ENCODE measurements around the gene GUK1.

DNA sequence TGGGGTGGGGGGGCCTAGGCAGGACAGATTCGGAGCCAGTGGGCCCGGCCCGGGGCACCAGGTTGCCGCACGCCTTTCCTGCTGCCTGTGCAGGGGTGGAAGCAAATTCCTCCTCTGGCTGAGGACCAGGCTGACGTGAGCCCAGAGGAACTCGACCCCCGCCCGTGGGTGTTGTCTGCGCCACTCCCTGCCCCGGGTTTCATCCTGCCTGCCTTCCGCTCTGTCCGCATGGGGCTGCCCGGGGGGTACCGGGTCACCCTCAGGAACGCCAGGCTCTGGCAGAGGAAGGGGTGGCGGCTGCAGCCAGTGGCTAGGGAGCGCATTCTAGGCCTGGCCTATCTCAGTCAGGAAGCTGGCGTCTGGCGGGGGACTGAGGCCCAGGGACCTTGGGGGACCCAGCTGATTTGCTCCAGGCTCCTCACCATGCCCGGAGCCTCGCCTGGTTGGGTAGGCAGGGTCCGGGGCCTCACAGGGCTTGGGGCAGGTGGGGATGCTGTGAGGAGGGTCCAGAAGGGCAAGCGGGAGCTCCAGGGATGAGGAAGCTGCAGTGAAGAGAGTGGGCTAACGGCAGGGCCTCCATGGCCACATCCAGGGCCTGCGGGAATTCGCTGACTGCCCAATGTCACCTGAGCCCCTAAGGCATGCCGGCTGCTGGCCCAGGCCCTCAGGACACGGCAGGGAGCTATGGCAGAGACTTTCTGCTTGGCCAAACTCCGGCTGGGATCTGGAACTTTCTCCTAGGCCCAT lies 23.1 kb downstream of the GUK1 start:
- TF ChIP-seq, protein P1, sequence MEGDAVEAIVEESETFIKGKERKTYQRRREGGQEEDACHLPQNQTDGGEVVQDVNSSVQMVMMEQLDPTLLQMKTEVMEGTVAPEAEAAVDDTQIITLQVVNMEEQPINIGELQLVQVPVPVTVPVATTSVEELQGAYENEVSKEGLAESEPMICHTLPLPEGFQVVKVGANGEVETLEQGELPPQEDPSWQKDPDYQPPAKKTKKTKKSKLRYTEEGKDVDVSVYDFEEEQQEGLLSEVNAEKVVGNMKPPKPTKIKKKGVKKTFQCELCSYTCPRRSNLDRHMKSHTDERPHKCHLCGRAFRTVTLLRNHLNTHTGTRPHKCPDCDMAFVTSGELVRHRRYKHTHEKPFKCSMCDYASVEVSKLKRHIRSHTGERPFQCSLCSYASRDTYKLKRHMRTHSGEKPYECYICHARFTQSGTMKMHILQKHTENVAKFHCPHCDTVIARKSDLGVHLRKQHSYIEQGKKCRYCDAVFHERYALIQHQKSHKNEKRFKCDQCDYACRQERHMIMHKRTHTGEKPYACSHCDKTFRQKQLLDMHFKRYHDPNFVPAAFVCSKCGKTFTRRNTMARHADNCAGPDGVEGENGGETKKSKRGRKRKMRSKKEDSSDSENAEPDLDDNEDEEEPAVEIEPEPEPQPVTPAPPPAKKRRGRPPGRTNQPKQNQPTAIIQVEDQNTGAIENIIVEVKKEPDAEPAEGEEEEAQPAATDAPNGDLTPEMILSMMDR (IDR thresholded peaks at IDR 0.05; ENCODE audit: low read length) = no peak
- no peak for TF ChIP-seq EZH2phosphoT487 (IDR thresholded peaks at IDR 0.05; ENCODE audit: low read length)
